ENCODE measurements around the gene PADI1.
"Not testable (repeated sequence)": the region's sequence is repeated elsewhere in the genome, so short reads cannot be mapped to it uniquely, and the experiment has no call there.

The PADI1 gene

DNA sequence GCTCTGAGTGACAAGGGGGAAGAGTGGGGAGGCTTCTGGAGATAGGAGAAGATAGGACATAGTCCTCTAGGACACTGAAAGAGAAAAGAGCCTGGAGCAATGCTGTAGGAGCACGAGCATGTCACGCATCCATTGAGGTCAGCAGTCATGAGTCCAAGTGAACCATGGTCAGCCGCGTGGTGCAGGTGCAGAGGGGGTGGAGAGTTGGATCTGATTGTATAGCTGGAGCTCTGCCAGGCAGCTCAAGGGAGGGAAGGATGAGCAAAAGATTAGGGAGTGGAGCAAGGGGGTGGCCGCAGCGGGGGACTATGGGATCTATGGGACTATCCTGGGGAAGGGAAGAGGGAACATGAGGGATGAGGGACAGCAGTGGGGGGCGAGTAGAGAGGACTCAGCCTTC is 14.0 kb downstream of the PADI1 start:
- DNase-seq: no peak

DNA sequence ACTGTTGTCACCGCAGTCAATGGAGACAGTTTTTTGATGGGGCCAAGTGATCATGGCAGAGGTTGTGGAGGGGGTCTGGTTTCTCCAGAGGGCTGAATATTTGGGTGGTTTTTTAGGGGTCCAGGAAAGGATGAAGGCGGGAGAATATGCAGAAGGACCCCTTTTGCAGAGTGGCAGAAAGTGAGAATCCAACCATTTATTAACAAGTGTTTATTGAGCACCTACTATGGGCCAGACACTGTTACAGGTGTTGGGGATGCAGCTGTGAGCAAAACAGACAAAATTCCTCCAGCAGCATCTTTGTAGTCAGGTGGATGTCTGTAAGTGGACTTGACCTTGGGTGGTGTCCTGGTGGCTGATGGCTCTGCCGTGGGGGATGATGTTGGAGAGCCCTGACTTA is 15.4 kb downstream of the PADI1 start:
- DNase-seq: no peak

DNA sequence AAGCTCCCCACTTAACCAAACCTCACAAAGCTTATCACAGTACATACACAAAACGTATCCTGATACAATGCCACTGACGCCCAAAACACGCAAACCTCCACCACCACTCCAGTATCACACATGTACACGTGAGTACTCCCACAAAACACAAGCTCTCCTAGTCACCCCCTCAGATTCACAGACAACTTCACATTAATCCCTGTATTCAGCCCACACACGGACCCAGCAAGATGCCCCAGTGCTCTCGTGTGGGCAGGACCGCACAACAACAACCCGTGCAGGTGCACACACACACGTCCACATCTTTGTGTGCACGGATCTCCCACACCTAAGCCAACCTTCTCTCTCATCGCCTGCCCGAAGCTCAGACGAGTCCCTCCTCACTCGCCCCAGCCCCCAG is 17.6 kb downstream of the PADI1 start:
- no peak for DNase-seq

DNA sequence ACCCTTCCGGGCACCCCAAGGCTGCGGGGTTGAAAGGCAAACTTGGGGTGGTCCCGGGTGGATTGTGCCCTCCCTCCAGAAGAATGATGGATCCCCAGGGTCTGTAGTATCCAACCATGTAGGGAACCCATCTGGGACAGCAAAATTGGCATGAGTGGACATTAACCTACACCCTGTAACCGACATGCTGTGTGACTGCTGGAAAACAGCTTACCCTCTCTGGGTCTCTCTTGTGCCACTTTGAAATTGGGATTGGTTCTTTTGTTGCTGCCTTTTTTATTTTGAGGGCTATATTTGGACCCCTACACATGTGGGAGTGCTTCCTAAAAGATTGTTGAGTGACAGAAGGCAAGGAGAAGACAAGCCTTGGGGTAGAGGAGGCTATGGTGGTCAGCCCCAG is 19.5 kb downstream of the PADI1 start:
- no peak for DNase-seq

DNA sequence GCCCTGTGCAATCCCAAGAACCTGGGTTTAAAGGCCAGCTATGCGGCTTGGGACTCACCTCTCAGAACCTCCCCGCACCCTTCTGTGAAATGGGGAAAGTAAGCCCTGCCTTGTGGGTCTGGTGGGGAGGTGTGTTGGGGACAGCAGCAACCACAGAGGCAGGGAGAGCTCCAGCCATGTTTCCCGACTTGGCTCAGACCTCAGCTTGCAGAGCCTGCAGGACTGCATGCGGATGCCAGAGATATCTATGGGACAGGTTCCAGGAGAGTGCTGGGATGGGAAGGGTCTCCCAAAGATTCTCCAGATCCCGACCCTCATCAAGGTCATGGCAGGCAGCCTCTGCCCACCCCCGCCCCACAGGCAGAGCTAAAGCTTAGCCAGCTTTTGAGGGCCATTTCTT is 20.2 kb downstream of the PADI1 start:
- no peak for DNase-seq

DNA sequence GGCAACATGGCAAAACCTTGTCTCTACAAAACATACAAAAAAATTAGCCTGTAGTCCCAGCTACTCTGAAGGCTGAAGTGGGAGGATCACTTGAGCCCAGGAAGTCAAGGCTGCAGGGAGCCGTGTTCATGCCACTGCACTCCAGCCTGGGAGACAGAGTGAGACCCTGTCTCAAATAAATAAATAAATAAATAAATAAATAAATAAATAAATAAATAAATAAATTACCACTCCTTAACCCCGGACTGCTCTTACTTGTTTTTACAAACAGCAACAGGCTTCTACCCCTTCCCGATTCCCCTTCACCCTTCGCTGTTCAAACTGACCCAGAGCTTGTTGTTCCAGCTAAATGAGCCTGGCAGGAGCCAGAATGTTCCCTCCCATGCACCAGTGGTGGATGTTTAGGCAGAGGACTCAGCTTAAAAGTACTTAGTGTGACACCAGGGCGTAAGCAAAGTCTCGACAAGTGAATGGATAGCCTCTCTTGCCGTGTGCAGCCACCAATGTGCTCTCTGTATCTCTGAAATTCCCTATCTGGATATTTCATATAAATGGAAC is 22.5 kb downstream of the PADI1 start:
- DNase-seq: no peak

DNA sequence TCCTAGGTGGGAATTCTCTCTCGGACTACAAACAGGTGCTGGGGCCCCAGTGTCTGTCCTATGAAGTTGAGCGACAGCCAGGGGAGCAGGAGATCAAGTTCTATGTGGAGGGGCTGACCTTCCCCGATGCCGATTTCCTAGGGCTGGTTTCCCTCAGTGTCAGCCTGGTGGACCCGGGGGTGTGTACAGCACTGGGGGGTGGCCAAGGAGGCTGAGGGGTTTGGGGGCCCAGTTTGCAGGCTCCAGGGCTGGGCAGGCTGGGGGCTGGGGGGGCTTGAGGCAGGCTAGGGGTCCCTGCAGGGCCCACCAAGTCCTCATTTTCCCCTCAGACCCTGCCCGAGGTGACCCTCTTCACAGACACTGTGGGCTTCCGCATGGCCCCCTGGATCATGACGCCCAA is 23.7 kb downstream of the PADI1 start:
- no peak for DNase-seq

DNA sequence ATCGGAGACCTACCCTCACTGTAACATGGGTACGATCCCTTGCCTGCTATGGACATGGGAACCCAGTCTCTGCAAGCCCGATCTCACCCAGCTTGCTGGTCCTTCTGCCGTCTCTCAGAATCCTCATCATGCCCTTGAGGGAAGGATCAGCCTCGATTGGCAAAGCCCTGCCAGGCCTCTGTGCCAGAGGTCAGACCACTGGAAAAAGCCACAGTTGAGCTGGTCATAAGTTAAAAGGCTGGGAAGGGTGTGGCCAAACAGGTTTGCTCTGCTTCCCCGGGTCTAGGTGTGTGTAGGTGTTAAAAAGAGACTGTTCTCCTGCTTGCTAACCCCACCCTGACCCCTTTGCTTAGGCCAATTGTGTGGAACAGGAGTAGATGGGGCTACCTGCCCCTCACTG is 24.5 kb downstream of the PADI1 start:
- DNase-seq: no peak

DNA sequence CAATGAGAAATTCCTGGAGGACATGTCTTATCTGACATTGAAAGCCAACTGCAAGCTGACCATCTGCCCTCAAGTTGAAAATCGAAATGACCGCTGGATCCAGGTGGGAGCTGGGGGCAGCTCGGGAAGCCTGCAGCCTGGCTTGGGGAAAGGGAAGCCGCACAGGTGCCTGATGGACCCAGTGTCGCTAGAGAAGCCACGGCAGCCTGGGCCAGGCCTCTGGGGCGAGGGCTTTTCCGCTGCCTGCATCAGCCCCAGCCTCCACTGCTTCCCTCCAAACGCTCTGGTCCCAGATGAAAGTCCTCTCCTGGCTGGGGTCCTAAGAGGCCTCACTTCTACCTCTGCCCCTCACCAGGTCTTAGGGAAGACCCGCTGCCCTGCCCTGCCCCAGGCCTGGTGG is 25.2 kb downstream of the PADI1 start:
- no peak for DNase-seq

DNA sequence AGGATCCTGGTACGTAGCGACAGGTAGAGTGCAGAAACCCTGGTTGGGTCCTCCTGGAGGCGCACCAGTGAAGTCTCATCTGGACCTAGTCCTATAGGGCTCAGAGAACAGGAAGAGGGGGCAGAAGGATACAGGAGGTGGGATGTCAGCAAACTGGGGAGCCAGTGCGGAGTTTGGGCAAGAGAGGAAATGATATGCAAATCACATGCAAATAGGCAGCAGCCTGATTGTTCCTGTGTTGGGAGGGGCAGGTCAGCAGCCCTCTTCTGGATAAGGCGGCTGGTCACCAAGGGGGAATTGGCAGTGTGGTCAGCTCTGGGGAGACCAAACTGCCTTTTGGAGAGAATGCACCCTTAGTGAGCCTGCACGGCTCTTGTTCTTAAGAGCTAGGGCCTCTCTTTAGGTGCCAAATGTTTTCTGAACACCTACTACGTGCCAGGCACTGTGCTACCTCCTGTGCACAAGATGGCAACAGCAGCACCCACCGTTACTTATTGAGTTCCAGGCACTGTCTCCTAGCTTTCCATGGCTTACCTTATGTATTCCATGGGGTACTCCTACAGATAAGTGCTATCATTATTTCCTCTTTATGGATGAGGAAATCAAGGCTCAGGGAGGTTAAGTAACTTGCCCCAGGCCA is 25.9 kb downstream of the PADI1 start:
- DNase-seq: no peak

DNA sequence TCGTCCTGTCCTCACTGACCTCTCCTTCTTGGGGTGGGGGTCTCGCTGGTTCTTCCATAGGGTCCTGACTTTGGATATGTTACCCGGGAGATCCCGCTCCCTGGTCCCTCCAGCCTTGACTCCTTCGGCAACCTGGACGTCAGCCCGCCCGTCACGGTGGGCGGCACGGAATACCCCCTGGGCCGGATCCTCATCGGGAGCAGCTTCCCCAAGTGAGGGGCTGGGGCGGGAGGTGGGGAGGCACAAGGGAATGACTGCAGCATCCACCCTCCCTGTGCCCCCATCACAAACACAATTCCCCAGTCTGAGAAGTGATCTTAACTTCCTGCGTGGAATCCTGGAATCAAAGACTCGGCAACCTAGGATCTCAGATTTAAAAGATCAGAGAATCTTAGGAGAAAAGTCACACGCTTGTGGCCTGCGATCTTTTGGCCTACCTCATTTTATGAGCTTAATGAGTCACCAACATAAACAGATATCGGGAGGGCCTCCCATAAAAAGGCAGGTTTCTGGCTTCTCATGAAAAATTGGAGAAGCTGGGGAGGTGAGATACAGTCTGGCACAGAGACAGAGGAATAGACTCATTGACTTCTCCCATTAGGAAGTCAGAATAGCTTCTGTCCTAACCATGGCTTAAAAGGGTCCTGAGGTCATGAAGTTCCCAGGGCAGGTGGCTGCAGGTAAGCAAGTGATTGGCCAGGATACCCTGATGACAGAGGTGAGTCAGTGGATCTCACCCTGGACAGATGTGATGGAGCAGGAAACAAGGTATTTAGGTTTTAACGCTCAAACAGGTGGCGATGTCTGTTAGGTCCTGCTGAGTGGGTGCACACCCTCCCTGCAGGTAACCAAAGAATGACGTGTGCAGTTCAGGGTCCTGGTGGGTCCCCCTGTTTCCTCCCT is 28.1 kb downstream of the PADI1 start:
- DNase-seq: no peak

DNA sequence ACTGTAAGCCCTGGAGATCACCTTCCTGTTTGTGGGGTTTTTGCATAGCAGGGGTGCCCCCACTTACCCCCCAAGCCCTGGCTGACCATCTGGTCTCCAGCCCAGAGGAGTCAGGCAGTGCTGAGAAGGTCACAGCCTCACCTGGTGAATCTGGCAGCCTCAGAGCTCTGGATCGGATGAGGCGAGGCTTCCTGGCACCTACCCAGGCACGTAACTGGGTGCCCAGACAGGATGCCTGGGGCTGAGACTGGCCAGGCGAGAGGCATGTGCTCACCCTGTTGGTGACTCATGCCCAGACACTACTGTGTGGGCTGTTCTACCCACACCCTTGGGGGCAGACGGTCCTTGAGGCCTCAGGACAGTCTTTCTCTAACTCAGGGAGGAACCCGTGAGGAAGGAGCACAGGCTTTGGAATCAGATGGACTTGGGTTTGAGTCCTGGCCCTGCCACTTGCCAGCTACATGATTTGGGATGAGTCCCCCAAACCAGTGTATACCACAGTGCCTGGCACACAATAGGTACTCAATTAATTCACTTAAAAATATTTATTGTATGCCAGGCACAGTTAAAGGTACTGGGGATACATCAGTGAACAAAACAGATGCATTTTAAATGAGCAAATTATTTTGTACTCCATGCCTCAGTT is 28.9 kb downstream of the PADI1 start:
- DNase-seq: peak; percentile 36

DNA sequence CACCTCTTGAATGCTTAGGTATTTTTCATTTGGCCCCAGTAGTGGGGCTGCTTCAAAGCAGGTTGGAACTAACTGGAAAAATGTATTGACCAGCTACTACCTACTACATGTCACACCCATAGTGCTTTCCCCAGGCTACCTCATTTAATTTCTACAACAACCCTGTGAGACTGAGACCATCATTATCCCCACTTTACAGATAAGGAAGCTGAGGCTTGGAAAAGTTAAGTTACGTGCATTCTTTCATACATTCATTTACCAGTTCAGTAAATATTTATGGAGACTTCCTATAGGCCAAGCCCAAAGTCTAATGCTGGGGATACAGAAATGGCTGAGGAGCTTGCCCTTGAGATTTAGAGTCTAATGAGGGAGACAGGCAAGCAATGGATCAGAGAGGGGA is 29.5 kb downstream of the PADI1 start:
- no peak for DNase-seq

DNA sequence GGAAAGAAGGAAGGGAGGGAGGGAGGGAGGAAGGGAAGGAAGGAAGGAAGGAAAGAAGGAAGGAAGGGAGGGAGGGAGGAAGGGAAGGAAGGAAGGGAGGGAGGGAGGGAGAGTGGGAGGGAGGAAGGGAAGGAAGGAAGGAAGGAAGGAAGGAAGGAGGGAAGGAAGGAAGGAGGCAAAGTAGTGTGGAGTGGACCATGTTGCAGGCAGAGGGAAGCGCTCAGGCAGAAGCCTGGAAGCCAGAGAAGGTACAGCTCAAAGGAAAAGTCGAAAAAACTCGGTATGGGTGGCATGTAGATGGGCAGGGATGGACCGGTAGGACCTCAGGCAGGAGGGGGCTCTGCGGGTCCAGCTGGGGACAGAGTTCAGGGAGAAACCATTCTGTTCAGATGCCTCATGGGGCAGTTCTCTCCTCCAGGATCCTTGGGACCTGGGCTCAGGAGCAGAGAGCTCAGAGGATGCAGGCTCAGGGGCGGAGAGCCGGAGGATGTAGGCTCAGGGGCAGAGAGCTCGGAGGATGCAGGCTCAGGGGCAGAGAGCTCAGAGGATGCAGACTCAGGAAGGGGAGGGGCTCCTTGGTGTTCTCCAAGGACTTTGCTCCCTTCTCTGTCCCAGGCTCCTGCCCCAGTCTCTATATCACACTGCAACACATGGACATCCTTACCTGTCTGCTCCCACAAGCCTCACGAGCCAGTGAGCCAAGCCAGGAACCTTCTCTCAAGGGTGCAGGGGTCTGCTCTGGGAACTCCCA is 30.4 kb downstream of the PADI1 start:
- DNase-seq: no peak

DNA sequence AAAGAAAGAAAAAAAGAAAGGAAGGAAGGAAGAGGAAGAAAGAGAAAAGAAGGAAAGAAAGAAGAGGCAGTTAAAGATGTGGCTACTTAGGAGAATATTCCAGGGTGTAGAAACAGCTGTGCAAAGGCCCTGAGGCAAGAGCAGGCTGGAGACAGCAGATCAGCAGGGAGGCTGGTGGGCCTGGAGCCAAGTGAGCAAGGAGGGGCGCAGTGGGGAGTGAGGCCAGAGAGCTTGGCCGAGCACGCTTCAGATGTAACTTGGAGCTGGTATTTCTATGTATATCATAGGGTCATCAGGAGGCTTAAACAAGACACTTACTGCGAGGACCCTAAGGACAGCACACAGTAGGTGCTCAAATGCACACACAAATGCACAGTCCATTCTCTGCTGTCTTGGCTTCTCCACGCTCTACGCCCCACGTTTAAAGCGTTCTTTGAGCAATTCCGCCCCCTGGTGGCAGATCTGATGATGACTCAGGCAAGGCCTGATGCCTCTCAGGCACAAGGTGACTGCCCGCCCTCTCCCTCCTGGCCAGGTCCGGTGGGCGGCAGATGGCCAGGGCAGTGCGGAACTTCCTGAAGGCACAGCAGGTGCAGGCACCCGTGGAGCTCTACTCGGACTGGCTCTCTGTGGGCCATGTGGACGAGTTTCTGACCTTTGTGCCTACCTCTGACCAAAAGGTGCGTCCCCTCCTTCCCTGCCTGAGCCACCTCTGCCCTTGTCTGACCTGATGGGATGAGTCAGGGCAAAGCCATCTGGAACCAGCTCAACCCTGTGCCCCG is 32.0 kb downstream of the PADI1 start:
- peak; percentile 86 for DNase-seq

DNA sequence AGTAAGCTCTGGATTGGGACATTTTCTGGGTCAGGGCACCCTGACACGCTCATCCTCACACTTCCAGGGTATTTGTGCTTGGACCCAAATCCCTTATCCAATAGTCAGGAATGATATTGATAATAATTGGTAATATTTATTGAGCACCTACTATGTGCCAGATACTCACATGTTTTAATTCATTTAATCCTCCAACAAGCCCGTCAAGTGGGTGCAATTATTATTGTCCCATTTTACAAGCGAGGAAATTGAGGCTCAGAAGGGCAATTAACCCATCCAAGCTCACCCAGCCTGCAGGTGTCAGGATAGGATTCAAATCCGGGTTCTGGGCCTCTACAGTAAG is 32.6 kb downstream of the PADI1 start:
- DNase-seq: no peak

DNA sequence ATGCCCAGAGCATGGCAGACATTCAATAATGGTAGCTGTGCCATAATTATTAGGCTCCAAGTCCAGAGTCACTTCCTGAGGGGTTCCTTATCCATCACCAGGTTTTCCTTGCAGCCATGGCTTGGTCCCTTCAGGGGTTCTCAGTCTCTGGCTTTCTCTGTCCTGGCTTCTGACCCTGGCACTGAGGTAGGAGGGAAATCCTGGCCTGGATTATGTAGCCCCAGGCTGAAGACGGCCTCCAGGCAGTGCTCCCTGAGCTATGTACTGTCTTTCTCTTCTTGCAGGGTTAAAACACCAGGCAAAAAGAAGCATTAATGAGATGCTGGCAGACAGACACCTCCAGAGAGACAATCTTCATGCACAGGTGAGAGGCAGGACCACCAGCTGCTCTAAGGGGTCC is 34.5 kb downstream of the PADI1 start:
- peak; percentile 67 for DNase-seq

DNA sequence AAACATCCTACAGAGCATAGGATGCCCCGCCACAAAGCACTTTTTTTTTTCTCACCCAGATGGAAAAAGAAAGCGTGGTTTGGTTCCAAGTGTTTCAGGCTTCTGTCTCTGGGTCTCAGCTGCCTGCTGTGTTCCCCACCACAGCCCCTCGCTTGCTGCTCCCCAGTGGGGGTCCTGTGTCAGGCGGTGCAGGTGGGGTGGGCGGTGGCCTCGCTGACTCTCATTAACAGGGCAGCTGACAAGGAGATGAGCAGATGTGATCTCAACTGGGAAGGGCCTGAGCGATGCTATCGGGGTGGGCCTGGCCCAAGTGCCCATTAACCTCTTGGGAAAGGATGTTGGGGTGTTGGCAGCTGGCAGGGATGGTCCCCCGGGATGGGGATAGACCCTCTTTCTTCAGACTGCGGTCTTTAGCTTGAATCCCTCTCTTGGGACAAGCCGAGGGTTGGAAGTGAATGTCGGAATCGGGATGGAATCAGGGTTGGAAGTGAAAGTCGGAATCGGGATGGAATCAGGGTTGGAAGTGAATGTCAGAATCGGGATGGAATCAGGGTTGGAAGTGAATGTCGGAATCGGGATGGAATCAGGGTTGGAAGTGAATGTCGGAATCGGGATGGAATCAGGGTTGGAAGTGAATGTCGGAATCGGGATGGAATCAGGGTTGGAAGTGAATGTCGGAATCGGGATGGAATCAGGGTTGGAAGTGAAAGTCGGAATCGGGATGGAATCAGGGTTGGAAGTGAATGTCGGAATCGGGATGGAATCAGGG is 36.3 kb downstream of the PADI1 start:
- not testable (repeated sequence) for DNase-seq

DNA sequence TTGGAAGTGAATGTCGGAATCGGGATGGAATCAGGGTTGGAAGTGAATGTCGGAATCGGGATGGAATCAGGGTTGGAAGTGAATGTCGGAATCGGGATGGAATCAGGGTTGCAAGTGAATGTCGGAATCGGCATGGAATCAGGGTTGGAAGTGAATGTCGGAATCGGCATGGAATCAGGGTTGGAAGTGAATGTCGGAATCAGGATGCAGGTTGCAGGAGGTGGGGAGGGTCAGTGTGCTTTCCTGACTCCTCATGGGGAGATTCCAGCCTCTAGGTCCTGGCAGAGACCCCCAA is 36.8 kb downstream of the PADI1 start:
- not testable (repeated sequence) for DNase-seq

DNA sequence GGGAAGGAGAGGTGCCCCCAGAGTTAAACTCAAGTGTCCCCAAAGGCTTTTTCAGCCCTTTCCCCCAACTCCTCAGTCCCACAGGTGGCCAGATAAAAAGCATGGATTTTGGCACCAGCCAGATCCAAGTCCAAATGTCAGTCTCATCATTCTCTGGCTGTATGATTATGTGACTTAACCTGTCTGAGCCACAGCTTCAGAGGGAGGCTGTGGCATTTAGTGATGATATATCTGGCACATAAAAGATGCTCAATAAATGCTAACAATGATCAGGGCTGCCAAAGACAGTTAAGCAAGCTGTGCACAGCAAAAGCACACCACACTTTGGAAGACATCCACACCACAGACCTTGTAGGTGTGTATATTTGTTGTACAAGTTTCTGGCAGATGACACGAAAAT is 38.3 kb downstream of the PADI1 start:
- DNase-seq: no peak

Data from midbrain (tissue), 1 donor.